Endothelial cell (in vitro differentiated cells): Measurements from ENCODE around the gene ITGAD. TPM values are rescaled to one million over a fixed set of nuclear protein-coding genes. Genes with fewer than 3 reads are reported as not detected.

Source experiments
- DNase-seq: peaks from one replicate; pipeline ENCODE4 v3.0.0; 2021; ENCODE audit warnings: low spot score
- H3K27ac Mint-ChIP-seq: one replicate; pipeline ENCODE4 v1.8.0; 2021; ENCODE audit warnings: mixed read lengths, inconsistent platforms; ENCODE audit not compliant: unreplicated experiment
- H3K27me3 Mint-ChIP-seq: one replicate; pipeline ENCODE4 v1.8.0; 2021; ENCODE audit warnings: mild to moderate bottlenecking, moderate library complexity, mixed read lengths, inconsistent platforms; ENCODE audit not compliant: unreplicated experiment
- H3K36me3 Mint-ChIP-seq: one replicate; pipeline ENCODE4 v1.8.0; 2021; ENCODE audit warnings: mild to moderate bottlenecking, low read depth, mixed read lengths, inconsistent platforms; ENCODE audit not compliant: unreplicated experiment
- H3K4me1 Mint-ChIP-seq: one replicate; pipeline ENCODE4 v1.8.0; 2021; ENCODE audit warnings: mild to moderate bottlenecking, mixed read lengths, inconsistent platforms; ENCODE audit not compliant: unreplicated experiment
- H3K4me3 Mint-ChIP-seq: one replicate; pipeline ENCODE4 v1.8.0; 2021; ENCODE audit warnings: mild to moderate bottlenecking, mixed read lengths, inconsistent platforms; ENCODE audit not compliant: unreplicated experiment
- H3K9me3 Mint-ChIP-seq: one replicate; pipeline ENCODE4 v1.8.0; 2021; ENCODE audit warnings: mixed read lengths, inconsistent platforms; ENCODE audit not compliant: unreplicated experiment
- CTCF ChIP-seq: fragments of 200-600 bp; sonication (generic); IDR thresholded peaks from one replicate; pipeline ENCODE4 v1.5.0; 2021; ENCODE audit warnings: antibody characterized with exemption; ENCODE audit not compliant: unreplicated experiment
- total RNA-seq: library from RNA; stranded (reverse); fragmentation: NEBNext Ultra II Directional; extraction: Animal tissue kit (Norgen Biotek cat#: 25700); gene quantifications from one replicate; pipeline ENCODE4 v1.2.1, GENCODE V29; 2021; ENCODE audit not compliant: unreplicated experiment

The ITGAD gene
- total RNA-seq, 1 donor from 2014 or later, result not detected

DNA sequence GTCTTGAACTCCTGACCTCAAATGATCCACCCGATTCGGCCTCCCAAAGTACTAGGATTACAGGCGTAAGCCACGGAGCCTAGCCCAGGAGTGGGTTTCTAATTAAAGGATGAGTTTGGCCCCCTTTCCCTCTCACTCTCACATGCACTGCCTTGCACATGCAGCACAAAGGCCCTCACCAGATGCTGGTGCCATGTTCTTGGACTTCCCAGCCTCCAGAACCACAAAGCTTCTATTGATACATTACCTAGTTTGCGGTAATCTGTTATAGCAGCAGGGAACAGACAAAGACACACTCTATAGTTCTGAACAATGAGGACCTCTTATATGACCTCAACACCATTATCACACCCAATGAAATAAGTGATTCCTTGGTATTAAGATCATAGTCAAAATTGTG is 17.9 kb upstream of the ITGAD start:
- no peak for TF ChIP-seq CTCF
- H3K27ac Mint-ChIP-seq, result no peak overlapping the region
- no peak overlapping the region for H3K4me3 Mint-ChIP-seq
- H3K36me3 Mint-ChIP-seq, result no peaks in the 10 kb centered on the region
- DNase-seq, result no peak
- H3K4me1 Mint-ChIP-seq, result no peaks in the 10 kb centered on the region
- H3K27me3 Mint-ChIP-seq, result peaks cover 5% of the 10 kb centered on the region
- H3K9me3 Mint-ChIP-seq, result no peaks in the 10 kb centered on the region

- no peak for DNase-seq
- Mint-ChIP-seq H3K9me3 (no peaks in the 10 kb centered on the region), H3K4me3 (no peak overlapping the region), H3K36me3 (no peaks in the 10 kb centered on the region), H3K4me1 (no peaks in the 10 kb centered on the region), H3K27me3 (peaks cover 3% of the 10 kb centered on the region), H3K27ac (no peak overlapping the region)
- TF ChIP-seq CTCF, result no peak
These were observed 16.4 kb upstream of the ITGAD start for GRCh38 chr16:31376705-31377104.

DNA sequence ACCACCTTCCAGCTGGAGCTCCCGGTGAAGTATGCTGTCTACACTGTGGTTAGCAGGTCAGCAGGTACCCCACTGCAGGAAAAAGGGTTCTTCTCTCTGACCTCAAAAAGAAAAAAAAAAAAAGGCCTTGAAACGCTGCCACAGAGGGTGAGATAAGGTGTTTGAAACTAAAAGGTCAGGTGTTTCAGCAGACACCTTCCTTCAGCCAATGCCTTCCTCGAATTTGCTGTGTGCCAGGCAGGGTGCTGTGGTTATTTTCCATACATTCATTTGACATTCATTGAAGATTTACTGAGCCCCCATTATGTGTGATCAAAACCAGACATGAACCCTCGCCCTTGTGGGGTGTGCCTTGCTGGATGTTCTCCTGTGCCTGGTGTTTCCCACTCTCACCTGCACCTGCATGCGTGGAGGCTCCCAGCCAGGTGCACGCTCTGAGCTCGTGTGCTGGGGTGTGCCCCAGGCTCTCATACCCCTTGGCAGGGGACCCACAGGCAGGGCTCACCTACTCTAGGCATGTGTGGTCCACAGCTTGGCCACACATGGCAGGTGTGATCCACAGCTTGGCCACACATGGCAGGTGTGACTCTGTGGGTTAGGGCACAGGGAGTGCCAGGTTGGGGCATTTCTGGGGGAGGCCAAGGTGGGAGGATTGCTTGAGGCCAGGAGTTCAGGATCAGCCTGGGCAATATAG is 15.8 kb upstream of the ITGAD start:
- Mint-ChIP-seq H3K4me1 (no peaks in the 10 kb centered on the region), H3K27me3 (peaks cover 3% of the 10 kb centered on the region), H3K27ac (no peak overlapping the region), H3K36me3 (no peaks in the 10 kb centered on the region), H3K4me3 (no peak overlapping the region), H3K9me3 (no peaks in the 10 kb centered on the region)
- TF ChIP-seq CTCF, result no peak
- no peak for DNase-seq

GRCh38 chr16:31380201-31380600 is 12.9 kb upstream of the ITGAD start:
- no peaks in the 10 kb centered on the region for H3K9me3 Mint-ChIP-seq

More at GRCh38 chr16:31380201-31380600, 12.9 kb upstream of the ITGAD start:
- Mint-ChIP-seq H3K36me3 (no peaks in the 10 kb centered on the region), H3K4me1 (no peaks in the 10 kb centered on the region), H3K4me3 (no peak overlapping the region), H3K27me3 (peaks cover 4% of the 10 kb centered on the region), H3K27ac (no peak overlapping the region)
- TF ChIP-seq CTCF, result no peak
- no peak for DNase-seq
